Superior temporal gyrus (tissue), 1 donor: ENCODE data around the gene RAB8A.

ENCODE experiments used
- DNase-seq: peaks from one replicate; pipeline ENCODE4 v3.0.0-alpha.2; 2016; ENCODE audit errors: extremely low spot score

Gene RAB8A

GRCh38 chr19:16111160-16111908 lies at the start of gene RAB8A:
Gene RAB8A, plus strand, starts transcription at chr19:16111889. Its CDS starts 13 bp downstream, at chr19:16111902.
- DNase-seq: peak; percentile 98

DNA sequence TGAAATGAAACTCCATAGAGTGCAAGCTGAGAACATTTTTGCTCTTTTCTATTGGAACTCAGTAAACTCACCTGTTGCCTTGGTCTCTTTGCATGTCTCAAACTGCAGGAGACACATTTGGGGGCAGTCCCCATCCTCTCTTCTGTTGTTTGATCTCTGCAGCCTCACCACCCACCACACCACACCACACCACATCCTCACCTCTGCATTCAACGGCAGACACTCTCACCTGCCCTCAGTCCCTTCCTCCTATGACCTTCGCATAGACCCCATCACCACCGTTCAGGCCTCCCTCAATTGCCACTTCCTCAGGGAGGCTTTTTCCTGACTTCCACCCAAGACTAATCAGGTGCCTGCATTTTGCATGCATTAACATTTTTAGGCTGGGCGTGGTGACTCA lies 49.7 kb upstream of the RAB8A start:
- DNase-seq: no peak

DNA sequence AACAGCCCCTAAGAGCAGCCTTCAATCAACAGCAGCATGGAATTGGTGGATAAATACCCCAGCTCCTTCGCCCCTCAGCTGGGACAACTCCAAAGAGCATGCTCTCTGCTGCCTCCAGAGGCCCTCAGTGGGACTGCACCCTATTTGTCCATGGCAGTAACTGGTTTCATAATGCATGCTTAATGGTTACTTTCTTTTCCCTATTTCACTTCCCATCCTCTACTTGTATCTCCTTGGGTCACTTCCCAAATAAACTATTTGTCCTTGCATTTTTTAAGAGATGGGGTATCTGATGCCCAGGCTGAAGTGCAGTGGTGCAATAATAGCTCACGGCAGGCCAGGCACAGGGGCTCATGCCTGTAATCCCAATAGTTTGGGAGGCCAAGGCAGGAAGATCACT lies 48.9 kb upstream of the RAB8A start:
- DNase-seq: peak; percentile 31

GRCh38 chr19:16064209-16064889 lies 47.3 kb upstream of the RAB8A start:
- DNase-seq: no peak

- DNase-seq: no peak
These were observed 45.0 kb upstream of the RAB8A start for GRCh38 chr19:16066611-16067104.

- no peak for DNase-seq
These were observed 44.3 kb upstream of the RAB8A start for GRCh38 chr19:16067205-16067938.

DNA sequence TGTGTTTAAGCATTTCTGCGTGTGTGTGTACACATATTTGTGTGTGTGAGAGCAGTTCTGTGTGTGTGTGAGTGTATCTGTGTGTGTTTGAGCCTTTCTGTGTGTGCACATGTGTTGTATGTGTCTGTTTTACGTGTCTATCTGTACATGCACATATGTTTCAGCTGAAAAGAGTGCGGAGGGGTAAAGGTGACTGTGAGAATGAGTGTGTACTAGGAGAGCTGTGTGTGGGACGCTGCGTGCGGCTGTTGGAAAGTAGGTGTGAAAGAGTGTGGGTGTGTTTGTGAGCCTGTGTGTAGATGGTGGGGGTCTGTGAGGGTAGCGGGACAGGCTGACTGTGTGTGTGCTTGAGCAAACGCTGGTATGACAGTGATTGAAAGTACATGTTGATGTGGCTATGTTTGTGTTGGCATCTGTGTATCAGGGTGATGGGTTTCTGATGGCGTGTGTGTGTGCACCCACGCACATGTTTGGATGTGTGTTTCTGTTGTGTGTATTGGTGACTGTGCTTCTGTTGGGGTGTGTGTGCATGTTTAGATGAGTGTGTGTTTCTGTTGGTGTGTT lies 42.9 kb upstream of the RAB8A start:
- no peak for DNase-seq

DNA sequence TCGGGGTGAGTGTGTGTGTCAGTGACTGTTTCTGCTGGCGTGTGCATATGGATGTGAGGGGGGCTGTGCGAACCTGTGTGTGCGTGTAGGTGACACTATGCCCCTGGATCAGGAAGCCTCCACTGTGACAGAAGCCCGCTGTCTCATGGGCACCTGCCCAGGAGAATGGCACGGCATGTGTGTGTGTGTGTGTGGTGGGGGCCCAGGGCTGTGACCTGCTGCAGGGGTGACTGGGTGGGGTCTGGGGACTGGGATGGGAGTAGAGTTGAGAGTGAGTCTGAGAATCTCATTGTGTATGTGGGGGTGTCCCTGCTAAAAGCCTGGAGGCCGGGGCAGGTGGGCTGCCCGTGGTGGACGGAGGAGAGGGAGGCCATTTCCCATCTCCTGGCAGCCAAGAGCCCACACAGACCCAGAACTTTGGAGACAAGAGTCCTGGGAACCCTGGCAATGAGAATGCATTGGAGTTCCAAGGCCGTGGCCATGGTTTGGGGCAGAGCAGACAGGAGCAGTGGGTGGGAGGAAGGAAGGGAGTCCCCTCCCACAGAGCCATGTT lies 41.8 kb upstream of the RAB8A start:
- DNase-seq: no peak

DNA sequence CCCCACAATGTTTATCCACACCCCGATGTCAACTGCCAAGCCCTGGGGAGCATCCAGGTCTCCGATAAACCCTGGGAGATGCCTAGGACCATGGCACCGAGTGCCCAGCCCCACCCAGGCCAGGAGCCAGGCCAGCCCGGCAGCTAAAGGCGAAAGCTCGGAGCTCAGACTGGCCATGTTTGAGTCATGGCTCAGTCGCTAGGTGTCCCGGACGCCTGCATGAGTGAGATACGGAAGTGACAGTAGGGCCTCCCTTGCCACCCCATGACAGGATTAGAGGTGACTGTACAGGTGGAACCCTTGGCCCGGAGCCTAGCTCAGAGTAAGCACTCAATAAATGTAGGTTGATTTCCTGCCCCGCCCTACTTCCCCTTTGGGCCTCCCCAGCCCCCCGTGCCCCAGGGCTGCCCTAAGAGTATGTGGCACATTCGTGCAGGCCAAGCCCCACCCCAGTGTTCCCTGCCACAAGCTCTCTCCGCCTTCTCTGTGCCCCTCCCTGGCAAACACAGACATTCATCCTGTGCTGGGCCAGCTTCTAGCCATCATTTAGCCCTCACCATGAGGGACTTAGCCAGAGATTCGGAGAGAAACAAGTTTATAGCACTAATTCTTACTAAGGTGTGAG lies 41.2 kb upstream of the RAB8A start:
- no peak for DNase-seq

- DNase-seq: no peak
These were observed 40.5 kb upstream of the RAB8A start for GRCh38 chr19:16071072-16071691.

DNA sequence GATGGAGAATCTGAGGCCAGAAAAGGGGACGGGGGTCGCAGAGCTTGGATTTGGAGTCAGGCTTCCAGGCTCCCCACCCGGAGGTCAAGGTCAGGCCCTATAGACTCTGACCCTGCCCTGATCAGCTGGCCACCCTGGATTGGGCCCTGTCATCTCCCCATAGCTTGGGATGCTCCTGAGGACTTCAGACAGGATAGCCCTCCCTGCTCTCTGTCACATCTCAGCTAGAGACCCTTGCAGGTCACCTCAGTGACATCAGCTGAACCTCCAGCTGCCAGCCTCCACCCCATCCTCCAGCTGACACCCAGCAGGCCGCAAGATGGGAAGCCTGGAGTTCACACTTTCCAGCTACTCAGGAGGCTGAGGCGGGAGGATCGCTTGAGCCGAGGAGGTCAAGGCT lies 38.2 kb upstream of the RAB8A start:
- no peak for DNase-seq

GRCh38 chr19:16073988-16074387 lies 37.7 kb upstream of the RAB8A start:
- no peak for DNase-seq

DNA sequence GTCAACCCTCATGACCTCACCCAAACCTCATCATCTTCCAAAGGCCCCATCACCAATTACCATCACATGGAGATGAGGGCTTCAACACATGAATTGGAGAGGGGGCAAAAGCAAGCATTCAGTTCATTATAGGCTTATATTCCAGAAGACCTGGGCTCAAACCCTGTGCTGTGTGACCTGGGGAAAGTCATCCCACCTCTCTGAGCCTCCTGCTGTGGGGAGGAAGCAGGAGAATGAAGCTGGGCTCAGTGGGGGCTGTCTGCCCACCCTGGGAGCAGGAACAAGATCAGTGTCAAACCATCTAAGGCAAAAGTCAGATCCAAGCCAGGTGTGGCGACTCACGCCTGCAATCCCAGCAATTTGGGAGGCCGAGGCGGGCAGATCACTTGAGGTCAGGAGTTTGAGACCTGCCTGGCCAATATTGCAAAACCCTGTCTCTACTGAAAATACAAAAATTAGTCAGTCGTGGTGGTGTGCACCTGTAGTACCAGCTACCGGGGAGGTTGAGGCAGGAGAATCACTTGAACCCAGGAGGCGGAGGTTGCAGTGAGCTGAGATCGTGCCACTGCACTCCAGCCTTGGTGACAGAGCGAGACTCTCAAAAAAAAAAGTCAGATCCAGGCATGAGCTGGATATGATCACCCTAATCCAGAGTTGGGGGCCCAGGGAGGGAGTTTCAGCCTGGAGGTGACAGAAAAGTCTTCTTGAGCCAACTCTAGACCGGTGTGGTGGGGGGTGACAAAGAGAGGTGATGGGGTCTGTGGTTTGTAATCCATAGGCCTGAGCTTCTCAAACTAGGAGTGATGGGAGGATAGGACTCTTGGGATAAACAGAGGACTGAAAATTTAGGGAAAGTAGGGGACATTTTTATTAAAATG lies 37.0 kb upstream of the RAB8A start:
- DNase-seq: no peak

DNA sequence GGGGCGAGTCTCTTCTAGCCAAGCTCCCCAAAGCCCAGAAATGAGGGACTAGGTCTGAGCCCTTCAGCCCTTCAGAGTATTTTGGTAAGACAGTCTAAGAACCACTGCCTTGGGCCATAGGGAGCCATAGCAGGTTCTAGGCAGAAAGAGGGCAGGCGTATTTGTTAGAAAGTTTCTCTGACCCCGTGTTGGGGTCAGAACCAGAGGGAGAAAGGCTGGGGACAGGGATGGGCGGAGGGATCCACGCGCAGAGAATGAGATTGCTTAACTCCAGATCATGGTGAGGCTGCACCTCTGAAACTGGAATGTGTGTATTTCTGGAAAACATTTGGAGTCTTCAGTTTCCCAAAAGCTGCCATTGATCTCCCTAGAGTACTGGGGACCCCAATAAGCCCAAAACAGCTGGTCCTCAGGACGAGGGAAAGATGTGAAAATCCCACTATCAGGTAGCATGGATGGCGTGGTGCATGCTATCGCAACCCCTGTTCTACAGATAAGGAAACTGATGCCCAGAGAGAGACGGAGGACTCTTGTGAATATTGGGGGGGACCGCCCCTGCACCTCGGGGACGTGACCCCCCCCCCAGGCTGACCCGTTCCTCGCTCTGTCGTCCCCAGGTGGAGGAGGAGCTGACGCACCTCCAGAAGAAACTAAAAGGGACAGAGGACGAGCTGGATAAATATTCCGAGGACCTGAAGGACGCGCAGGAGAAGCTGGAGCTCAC lies 36.1 kb upstream of the RAB8A start:
- no peak for DNase-seq

GRCh38 chr19:16076154-16076957 lies 35.3 kb upstream of the RAB8A start, which contains the start of gene TPM4:
Gene TPM4, plus strand, starts transcription at chr19:16076495. Its CDS starts 71 bp downstream, at chr19:16076566.
- peak; percentile 81 for DNase-seq

GRCh38 chr19:16076958-16077611 lies 34.6 kb upstream of the RAB8A start:
- peak; percentile 55 for DNase-seq

DNA sequence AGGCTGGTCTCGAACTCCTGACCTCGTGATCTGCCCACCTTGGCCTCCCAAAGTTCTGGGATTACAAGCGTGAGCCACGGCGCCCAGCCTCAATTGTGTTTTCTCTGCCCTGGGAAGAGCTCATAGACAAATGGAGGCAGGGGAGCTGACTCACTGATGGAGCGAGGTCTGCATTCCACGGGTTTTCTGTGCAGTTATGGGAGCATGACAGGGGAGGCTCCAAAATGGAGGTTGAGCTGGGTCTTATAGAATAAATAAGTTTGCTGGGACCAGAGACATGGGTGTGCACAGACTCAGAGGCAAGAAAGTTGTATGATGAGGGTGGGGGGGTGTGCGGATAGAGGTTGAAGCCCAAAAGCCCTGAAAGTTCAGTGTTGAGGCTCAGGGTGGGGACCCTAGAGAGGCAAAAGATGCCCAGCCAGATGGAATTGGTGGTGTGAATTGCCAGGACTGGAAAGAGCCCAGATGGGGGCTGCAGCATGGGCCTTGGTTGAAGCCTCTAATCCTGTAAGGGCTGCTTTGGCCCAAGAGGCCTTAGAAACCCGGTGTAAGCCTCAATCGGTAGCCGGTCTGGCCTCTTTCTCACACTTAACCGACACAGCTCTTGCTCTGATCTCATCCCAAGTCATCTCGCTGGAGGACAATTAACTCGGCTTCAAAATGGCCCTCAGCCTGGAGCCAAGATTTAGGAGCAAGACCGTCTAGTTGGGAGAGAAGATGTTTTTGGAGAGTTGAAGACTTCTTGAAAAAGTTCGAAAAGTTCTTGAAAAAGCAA lies 33.5 kb upstream of the RAB8A start:
- DNase-seq: peak; percentile 37
